ENCODE data around the gene HJV.

GRCh38 chr1:145999321-146000024, 22.1 kb downstream of the HJV start:
- TF ChIP-seq CTCF (conservative IDR thresholded peaks at IDR 0.05 in 1 of 2, IDR thresholded peaks at IDR 0.05 in 1 of 2; ENCODE audit: low read depth in 1 of 2, low read length in 2 of 2) (no peak), EZH2 (IDR thresholded peaks at IDR 0.05; ENCODE audit: low read length, missing control alignments) (no peak)
